K562 (cell line): Measurements from ENCODE around the gene CCL13. TPM values are rescaled to one million over a fixed set of nuclear protein-coding genes. Genes with fewer than 3 reads are reported as not detected.

Experiments used
- ATAC-seq: fragments of 200-7000 bp; cut with Tn5 transposase; 3 replicates; pipeline ENCODE4 v1.9.1; 2020; ENCODE audit warnings: moderate library complexity
- BruUV-seq: library from RNA; stranded (reverse); fragments of 400-500 nt; replicated peaks from 2 replicates; lab custom pipeline; 2021; lab: Mats Ljungman, UMichigan
- CTCF ChIA-PET: fragments of 300-600 bp; formaldehyde crosslinking; extraction: SDS; loops from one replicate; lab custom pipeline; 2021; ENCODE audit warnings: low intra/inter-chr PET ratio; lab: Yijun Ruan, JAX
- POLR2A ChIA-PET: fragments of 300-600, 350-650 bp; sonication (Branson Sonifier 250); formaldehyde crosslinking; extraction: SDS; loops from one replicate; lab custom pipeline; 2021; ENCODE audit warnings: antibody characterized with exemption, inconsistent platforms; lab: Yijun Ruan, JAX
- DNase-seq, 4 experiments: peaks; one replicate each; pipeline versions ENCODE4 v3.0.0 to v3.0.0-alpha.2; 2011 to 2018; ENCODE audit warnings: low spot score in 3 of 4, mixed read lengths in 3 of 4; ENCODE audit errors: extremely low read depth in 1 of 4
- FAIRE-seq: peaks from 2 replicates; lab custom pipeline; 2011; peaks lifted over from hg19 to GRCh38; lab: Jason Lieb, UNC
- H2AFZ ChIP-seq: 2 replicates; pipeline ENCODE4 v1.6.0; 2011; ENCODE audit warnings: low read depth, low read length, control low read depth, inconsistent platforms
- H3K27ac ChIP-seq: fragments of 200-600 bp; 3 replicates; pipeline ENCODE4 v1.8.0; 2011; ENCODE audit warnings: low read depth, mild to moderate bottlenecking, control low read depth, inconsistent platforms, low read length, moderate library complexity, mixed read lengths; ENCODE audit errors: extremely low read depth
- H3K27me3 ChIP-seq, 2 experiments: fragments of 300-600 bp in 1 of 2; 2 replicates in 1 of 2; 3 replicates in 1 of 2; pipeline versions ENCODE4 v1.6.0 to v1.8.0; 2011; ENCODE audit warnings: inconsistent platforms in 2 of 2, low read length in 2 of 2, mild to moderate bottlenecking in 1 of 2, mixed read lengths in 1 of 2, moderate library complexity in 1 of 2; ENCODE audit not compliant: control insufficient read depth in 2 of 2, insufficient read depth in 2 of 2
- H3K36me3 ChIP-seq: fragments of 300-600 bp; 3 replicates; pipeline ENCODE4 v1.8.0; 2011; ENCODE audit warnings: mild to moderate bottlenecking, low read length, inconsistent platforms; ENCODE audit not compliant: control insufficient read depth, insufficient read depth
- H3K4me1 ChIP-seq, 2 experiments: fragments of 200-600 bp in 1 of 2; replicated peaks in 1 of 2; 2 replicates in 1 of 2; 3 replicates in 1 of 2; pipeline versions ENCODE4 v1.5.1 to v1.8.0; 2011; ENCODE audit warnings: inconsistent platforms in 2 of 2, low read length in 2 of 2, mild to moderate bottlenecking in 1 of 2, mixed read lengths in 1 of 2, moderate library complexity in 1 of 2; ENCODE audit not compliant: control insufficient read depth in 2 of 2, insufficient read depth in 2 of 2
- H3K4me2 ChIP-seq: 2 replicates; pipeline ENCODE4 v1.6.1; 2011; ENCODE audit warnings: low read length, control low read depth, inconsistent platforms, mixed read lengths; ENCODE audit not compliant: insufficient read depth
- H3K4me3 ChIP-seq: fragments of 200-600 bp; sonication (generic), shearing (Covaris generic); 2 replicates; pipeline ENCODE4 v1.5.1; 2016; ENCODE audit warnings: control low read depth, inconsistent platforms
- H3K79me2 ChIP-seq: fragments of 200-600 bp; 3 replicates; pipeline ENCODE4 v1.8.0; 2011; ENCODE audit warnings: low read length, inconsistent platforms; ENCODE audit not compliant: control insufficient read depth, insufficient read depth
- H3K9ac ChIP-seq, 2 experiments: 2 replicates each; pipeline versions ENCODE4 v1.6.0 to v1.6.1; 2011; ENCODE audit warnings: low read depth in 2 of 2, low read length in 2 of 2, control low read depth in 1 of 2, inconsistent platforms in 1 of 2, mild to moderate bottlenecking in 1 of 2, mixed read lengths in 1 of 2; ENCODE audit not compliant: insufficient read depth in 1 of 2
- H3K9me1 ChIP-seq: one replicate; pipeline ENCODE4 v1.6.0; 2011; ENCODE audit warnings: inconsistent platforms, mild to moderate bottlenecking, low read length, moderate library complexity; ENCODE audit not compliant: control insufficient read depth, insufficient read depth
- H3K9me3 ChIP-seq: replicated peaks from 2 replicates; pipeline ENCODE4 v1.5.1; 2011; ENCODE audit warnings: low read depth, low read length, inconsistent platforms; ENCODE audit not compliant: control insufficient read depth, insufficient read depth
- H4K20me1 ChIP-seq: replicated peaks from 2 replicates; pipeline ENCODE4 v1.6.1; 2011; ENCODE audit warnings: low read length, inconsistent platforms, mixed read lengths; ENCODE audit not compliant: control insufficient read depth, insufficient read depth
- KHSRP ChIP-seq: fragments of 450-650 bp; IDR thresholded peaks from 2 replicates; pipeline ENCODE4 v1.6.1; 2017
- LARP7 ChIP-seq: fragments of 450-650 bp; IDR thresholded peaks from 2 replicates; pipeline ENCODE4 v1.6.1; 2016
- NBN ChIP-seq: fragments of 450-650 bp; IDR thresholded peaks from 2 replicates; pipeline ENCODE4 v1.6.1; 2016; ENCODE audit warnings: low read depth, mild to moderate bottlenecking
- NCOA6 ChIP-seq: fragments of 450-650 bp; IDR thresholded peaks from 2 replicates; pipeline ENCODE4 v1.6.1; 2017; ENCODE audit warnings: mild to moderate bottlenecking
- NEUROD1 ChIP-seq: fragments of 150-350 bp; IDR thresholded peaks from 2 replicates; pipeline ENCODE4 v1.6.1; 2014; ENCODE audit warnings: borderline replicate concordance, low read length, low read depth; ENCODE audit not compliant: partially characterized antibody
- NFE2L1 ChIP-seq: fragments of 450-650 bp; IDR thresholded peaks from 2 replicates; pipeline ENCODE4 v1.6.1; 2016; ENCODE audit warnings: missing genetic modification characterization, low read depth, mild to moderate bottlenecking, missing compliant biosample characterization, moderate library complexity, borderline replicate concordance
- PTRF ChIP-seq: fragments of 450-650 bp; IDR thresholded peaks from 2 replicates; pipeline ENCODE4 v1.6.1; 2016; ENCODE audit warnings: mild to moderate bottlenecking, missing genetic modification characterization, missing compliant biosample characterization
- PURB ChIP-seq: sonication (generic); formaldehyde crosslinking; IDR thresholded peaks from 2 replicates; pipeline ENCODE4 v1.9.0; 2021; ENCODE audit warnings: low read depth, mild to moderate bottlenecking, missing genetic modification reagents
- SAP30 ChIP-seq: fragments of 200-600 bp; sonication (generic); IDR thresholded peaks from 2 replicates; pipeline ENCODE4 v1.6.1; 2012; ENCODE audit warnings: borderline replicate concordance, low read depth, mild to moderate bottlenecking, moderate library complexity, low read length, control low read depth, inconsistent platforms; ENCODE audit not compliant: insufficient read depth, poor library complexity, severe bottlenecking
- SIX5 ChIP-seq, 2 experiments: IDR thresholded peaks; 2 replicates each; pipeline ENCODE4 v1.6.1; 2011; ENCODE audit warnings: low read length in 2 of 2, borderline replicate concordance in 1 of 2, low read depth in 1 of 2, mild to moderate bottlenecking in 1 of 2, moderate library complexity in 1 of 2; ENCODE audit not compliant: insufficient read depth in 1 of 2
- SRSF1 ChIP-seq: fragments of 200-400 bp; formaldehyde crosslinking; IDR thresholded peaks from 2 replicates; pipeline ENCODE4 v1.6.1; 2017; ENCODE audit warnings: mild to moderate bottlenecking, low read depth, low read length, moderate library complexity
- TOE1 ChIP-seq, 2 experiments: fragments of 450-650 bp in 1 of 2; sonication (generic) in 1 of 2; formaldehyde crosslinking in 1 of 2; IDR thresholded peaks; 2 replicates each; pipeline versions ENCODE4 v1.7.1 to v1.8.0; 2016 to 2022; ENCODE audit warnings: borderline replicate concordance in 2 of 2, mild to moderate bottlenecking in 2 of 2, antibody characterized with exemption in 1 of 2, inconsistent platforms in 1 of 2, low read depth in 1 of 2, missing genetic modification reagents in 1 of 2, moderate library complexity in 1 of 2
- ZC3H8 ChIP-seq: fragments of 450-650 bp; IDR thresholded peaks from 2 replicates; pipeline ENCODE4 v1.6.1; 2017
- ZNF311 ChIP-seq: fragments of 250-450 bp; sonication (Bioruptor Pico); IDR thresholded peaks from 2 replicates; pipeline ENCODE4 v1.4.0; 2020; ENCODE audit warnings: mild to moderate bottlenecking, moderate library complexity
- WGBS: fragments of 100-300 bp; shearing (Covaris generic); methylation state at CpG from one replicate; pipeline ENCODE4 v1.1.6; 2016; ENCODE audit warnings: low coverage, mixed read lengths; ENCODE audit not compliant: insufficient coverage; ENCODE audit errors: missing lambda C conversion rate; 5-methylcytosine and 5-hydroxymethylcytosine counted together
- in situ Hi-C: fragments of 300-500 bp; cut with MboI; formaldehyde crosslinking; loops from 4 replicates; pipeline ENCODE4 v1.15.0; 2018; ENCODE audit warnings: inconsistent platforms, mixed read lengths
- intact Hi-C: fragments of 100-400 bp; cut with micrococcal nuclease; formaldehyde crosslinking; loops from 2 replicates; pipeline ENCODE4 v1.14.2; 2022
- polyA plus RNA-seq, 8 experiments: library from polyadenylated mRNA; depleted of rRNA in 4 of 8; stranded (reverse) in 5 of 8; unstranded in 3 of 8; fragments of >200 nt; fragmentation: Nextera tagmentation in 2 of 8; fragmentation: Illumina TruSeq in 1 of 8; extraction: Ambion mirVana in 2 of 8; extraction: Trizol in 1 of 8; gene quantifications; 2 replicates each; pipeline versions ENCODE4 v1.2.1 to v1.2.3, GENCODE V29; 2011 to 2014; ENCODE audit warnings: inconsistent platforms in 1 of 8, missing spikeins in 1 of 8
- total RNA-seq, 7 experiments: library from RNA; depleted of rRNA in 6 of 7; stranded (reverse); fragments of >200 nt in 6 of 7; fragmentation: Illumina TruSeq in 2 of 7; extraction: Trizol in 2 of 7; gene quantifications; 2 replicates each; pipeline versions ENCODE4 v1.2.1 to v1.2.3, GENCODE V29; 2011 to 2021; ENCODE audit warnings: low replicate concordance in 1 of 7
- TF ChIP-seq, protein P1 (sequence below): fragments of 250-450 bp; sonication (Bioruptor Pico); IDR thresholded peaks from 2 replicates; pipeline ENCODE4 v1.8.0; 2021; ENCODE audit warnings: borderline replicate concordance, mild to moderate bottlenecking, moderate library complexity; ENCODE audit not compliant: poor library complexity, severe bottlenecking
- TF ChIP-seq, protein P2 (sequence below): fragments of 250-450 bp; sonication (Bioruptor Pico); IDR thresholded peaks from 2 replicates; pipeline ENCODE4 v1.5.0; 2021; ENCODE audit warnings: mild to moderate bottlenecking, moderate library complexity
- TF ChIP-seq, protein P3 (sequence below): fragments of 250-450 bp; sonication (Bioruptor Pico); IDR thresholded peaks from 2 replicates; pipeline ENCODE4 v1.4.0; 2020; ENCODE audit warnings: borderline replicate concordance

The CCL13 gene
- total and polyA plus RNA-seq, 9 of the 15 experiments (the other 6 are each of a cell fraction or from before 2014, with no cell fraction given), result not detected

DNA sequence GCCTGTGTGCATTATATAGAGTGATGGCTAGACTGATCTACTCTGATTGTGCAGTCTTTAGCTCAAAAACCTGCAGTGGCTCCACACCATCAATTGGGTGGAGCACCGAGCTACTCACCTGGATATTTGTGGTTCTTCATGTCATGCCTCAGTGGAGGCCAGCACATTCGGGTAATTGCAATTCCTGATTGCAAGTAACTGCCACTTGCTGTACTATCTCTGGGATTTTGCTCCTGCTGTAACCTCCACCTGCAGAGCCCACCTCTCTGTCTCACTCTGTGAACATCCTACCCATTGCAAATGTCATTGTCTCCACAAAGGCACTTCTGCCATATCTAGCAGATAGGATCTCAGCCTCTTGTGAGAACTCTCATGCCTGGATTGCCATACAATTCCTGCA, 8.5 kb downstream of the CCL13 start:
- H3K27me3 ChIP-seq, result peaks cover 0 to 6% of the 10 kb centered on the region in 2 experiments; a peak in 2 of 5 replicates
- H3K27ac ChIP-seq, result no peak overlapping the region
- ChIA-PET POLR2A (no interaction called here), CTCF (no interaction called here)
- ATAC-seq (no peak), FAIRE-seq (no peak), DNase-seq (no peak)
- H2AFZ ChIP-seq, result no peak overlapping the region
- no peak overlapping the region for H3K4me3 ChIP-seq
- H3K9me3 ChIP-seq, result no peaks in the 10 kb centered on the region
- no peaks in the 10 kb centered on the region for H3K79me2 ChIP-seq
- H3K4me2 ChIP-seq, result no peak overlapping the region
- no peaks in the 10 kb centered on the region; a peak in 1 of 5 replicates for H3K4me1 ChIP-seq
- H3K9ac ChIP-seq, result no peak overlapping the region
- H3K36me3 ChIP-seq, result no peaks in the 10 kb centered on the region
- no peaks in the 10 kb centered on the region for H3K9me1 ChIP-seq
- H4K20me1 ChIP-seq, result no peaks in the 10 kb centered on the region
- no TSS peak for BruUV-seq
- WGBS, result 9% methylated on average over 2 of the region's 2 CpGs
- intact Hi-C loops (loop anchor here (5.0 kb wide), 1 partner anchor 47 kb away; the partner anchor contains the start of gene CCL8), in situ Hi-C loops (loop anchor here (5.0 kb wide), 1 partner anchor 162 kb away; no protein-coding TSS in a partner anchor)
- TF ChIP-seq LARP7, result no peak
- no peak for TF ChIP-seq SIX5 (IDR thresholded peaks at IDR 0.05; ENCODE audit: borderline replicate concordance in 1 of 2, insufficient read depth in 1 of 2, low read depth in 1 of 2, low read length in 2 of 2)
- TF ChIP-seq ZNF311, result no peak
- TF ChIP-seq PTRF (tag), result no peak
- TF ChIP-seq NBN, result no peak
- TF ChIP-seq, protein P1, sequence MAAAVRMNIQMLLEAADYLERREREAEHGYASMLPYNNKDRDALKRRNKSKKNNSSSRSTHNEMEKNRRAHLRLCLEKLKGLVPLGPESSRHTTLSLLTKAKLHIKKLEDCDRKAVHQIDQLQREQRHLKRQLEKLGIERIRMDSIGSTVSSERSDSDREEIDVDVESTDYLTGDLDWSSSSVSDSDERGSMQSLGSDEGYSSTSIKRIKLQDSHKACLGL (CRISPR knock-in tag), result no peak
- no peak for TF ChIP-seq NCOA6
- no peak for TF ChIP-seq TOE1 (IDR thresholded peaks at IDR 0.05; ENCODE audit: borderline replicate concordance)
- TF ChIP-seq TOE1 (CRISPR knock-in tag; IDR thresholded peaks at IDR 0.05; ENCODE audit: borderline replicate concordance, low read depth), result no peak
- no peak for TF ChIP-seq NFE2L1 (tag)
- TF ChIP-seq ZC3H8, result no peak
- no peak for TF ChIP-seq KHSRP
- TF ChIP-seq SRSF1, result no peak
- TF ChIP-seq, protein P2, sequence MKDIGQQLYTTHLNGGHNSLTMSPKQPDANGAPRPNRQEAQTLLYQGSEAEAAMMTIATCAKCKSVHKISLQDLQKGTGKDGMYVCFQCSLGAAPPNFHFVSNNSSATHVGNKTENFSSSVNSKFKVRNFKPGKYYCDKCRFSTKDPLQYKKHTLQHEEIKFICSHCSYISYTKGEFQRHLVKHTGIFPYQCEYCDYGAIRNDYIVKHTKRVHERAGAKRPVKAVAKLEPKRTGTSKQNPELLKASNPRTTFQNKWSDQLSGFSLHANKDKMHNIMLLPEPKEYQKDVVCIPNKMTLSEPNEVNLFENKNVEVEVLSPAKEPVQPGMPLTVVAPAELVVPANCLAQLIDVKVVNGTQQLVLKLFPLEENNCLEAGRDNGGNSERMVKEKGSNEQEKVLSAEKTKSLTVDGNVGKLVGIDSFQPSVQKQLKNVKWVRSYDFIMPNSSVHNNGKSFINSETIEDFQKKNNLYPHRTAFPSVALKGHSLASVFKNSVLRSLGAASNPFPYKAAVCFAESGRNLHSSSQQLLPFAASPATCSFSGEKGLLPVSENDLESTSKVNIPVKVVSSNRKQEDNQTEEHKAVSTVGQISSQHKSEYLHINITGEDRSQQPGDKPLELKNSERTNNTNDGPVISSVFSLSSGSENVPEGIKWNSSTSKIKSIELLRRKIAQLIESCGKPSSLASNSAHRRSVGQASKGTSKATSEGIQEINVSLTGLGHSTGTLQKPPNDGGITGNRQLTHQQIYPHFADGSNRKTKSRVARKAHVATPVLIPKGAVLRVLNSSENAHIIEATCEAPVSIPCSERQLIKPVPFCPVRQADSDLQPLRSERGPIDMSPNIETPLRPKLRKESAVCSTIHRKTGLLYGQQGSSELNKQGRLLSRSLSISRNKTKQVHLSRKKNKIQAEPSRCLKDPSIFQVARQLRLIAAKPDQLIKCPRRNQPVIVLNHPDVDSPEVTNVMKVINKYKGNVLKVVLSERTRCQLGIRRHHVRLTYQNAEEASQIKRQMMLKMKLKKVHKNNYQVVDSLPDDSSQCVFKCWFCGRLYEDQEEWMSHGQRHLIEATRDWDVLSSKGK, result no peak
- TF ChIP-seq, protein P3, sequence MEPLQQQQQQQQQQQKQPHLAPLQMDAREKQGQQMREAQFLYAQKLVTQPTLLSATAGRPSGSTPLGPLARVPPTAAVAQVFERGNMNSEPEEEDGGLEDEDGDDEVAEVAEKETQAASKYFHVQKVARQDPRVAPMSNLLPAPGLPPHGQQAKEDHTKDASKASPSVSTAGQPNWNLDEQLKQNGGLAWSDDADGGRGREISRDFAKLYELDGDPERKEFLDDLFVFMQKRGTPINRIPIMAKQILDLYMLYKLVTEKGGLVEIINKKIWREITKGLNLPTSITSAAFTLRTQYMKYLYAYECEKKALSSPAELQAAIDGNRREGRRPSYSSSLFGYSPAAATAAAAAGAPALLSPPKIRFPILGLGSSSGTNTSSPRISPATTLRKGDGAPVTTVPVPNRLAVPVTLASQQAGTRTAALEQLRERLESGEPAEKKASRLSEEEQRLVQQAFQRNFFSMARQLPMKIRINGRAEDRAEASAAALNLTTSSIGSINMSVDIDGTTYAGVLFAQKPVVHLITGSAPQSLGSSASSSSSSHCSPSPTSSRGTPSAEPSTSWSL (CRISPR knock-in tag), result no peak
- TF ChIP-seq NEUROD1, result no peak
- no peak for TF ChIP-seq PURB (CRISPR knock-in tag)
- TF ChIP-seq SAP30, result no peak
